Right cardiac atrium (tissue), 5 donors: ENCODE data around the gene TBC1D2B. TPM values are rescaled to one million over a fixed set of nuclear protein-coding genes. Genes with fewer than 3 reads are reported as not detected.

Experiments used
- ATAC-seq, 2 donors: fragments of 200-7000 bp; cut with Tn5 transposase; one replicate each; pipeline versions ENCODE4 v1.8.0 to v1.9.1; 2020; ENCODE audit warnings: moderate library complexity in 2 of 2, mild to moderate bottlenecking in 1 of 2
- DNase-seq, 3 donors: peaks; one replicate each; pipeline ENCODE4 v3.0.0-alpha.2; 2020
- H3K27ac ChIP-seq: one replicate; pipeline ENCODE4 v1.5.1; 2013; ENCODE audit warnings: mild to moderate bottlenecking, low read length, control low read depth, moderate library complexity
- H3K27me3 ChIP-seq: one replicate; pipeline ENCODE4 v1.6.1; 2013; ENCODE audit not compliant: control insufficient read depth, insufficient read depth
- H3K4me1 ChIP-seq: one replicate; pipeline ENCODE4 v1.6.1; 2013; ENCODE audit warnings: low read length; ENCODE audit not compliant: control insufficient read depth, insufficient read depth
- H3K4me3 ChIP-seq: one replicate; pipeline ENCODE4 v1.5.1; 2013; ENCODE audit warnings: low read length, control low read depth
- H3K9me3 ChIP-seq: one replicate; pipeline ENCODE4 v1.6.1; 2013; ENCODE audit warnings: low read length; ENCODE audit not compliant: control insufficient read depth
- WGBS: extraction: QIAGEN DNeasy Blood & Tissue Kit; methylation state at CpG from one replicate; pipeline ENCODE4 v1.1.7; 2013; 5-methylcytosine and 5-hydroxymethylcytosine counted together
- intact Hi-C, 4 donors: fragments of 100-400 bp; cut with DNase I; formaldehyde crosslinking; loops; one replicate each; pipeline versions ENCODE4 v1.11.0 to v1.14.0; 2022 to 2023
- polyA plus RNA-seq: library from polyadenylated mRNA; stranded (reverse); fragments of 200-250 nt; gene quantifications from one replicate; pipeline ENCODE4 v1.2.3, GENCODE V29; 2013
- total RNA-seq, 4 donors: library from RNA; stranded (reverse); fragmentation: NEBNext Ultra II Directional; extraction: Animal tissue kit (Norgen Biotek cat#: 25700); gene quantifications; one replicate each; pipeline ENCODE4 v1.2.1, GENCODE V29; 2021
- donor health status: healthy with polysubstance abuse.
- donor health status: DM: no; HTN: yes; CAD: no.
- donor health status: DM: no; HTN: no; CAD: no.
- donor health status: DM: no; HTN: yes; CAD: no; lungs with severe emphysema.
- donor health status: DM: yes; HTN: yes; CAD: no.

The TBC1D2B gene
- total and polyA plus RNA-seq, 5 donors, result 8.2 to 19.8 (median 15.0) TPM

DNA sequence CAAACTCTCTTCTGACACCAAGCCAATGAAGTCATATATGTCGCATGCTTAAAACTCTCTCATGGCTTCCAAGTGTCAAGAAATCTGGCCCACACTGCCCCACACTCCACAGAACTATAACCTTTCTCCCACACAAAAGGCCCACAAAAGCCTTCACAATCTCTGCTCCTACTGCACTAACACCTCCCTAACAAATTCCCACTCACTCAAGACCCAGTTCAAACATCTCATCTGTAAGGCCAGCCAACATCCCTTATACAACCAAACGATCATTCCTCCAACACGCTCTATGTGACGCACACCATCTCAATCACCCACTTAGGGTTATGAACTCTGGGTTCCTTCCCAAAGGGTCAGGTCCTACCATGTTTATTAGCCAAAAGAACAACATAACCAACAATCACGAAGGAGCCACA lies 13.5 kb downstream of the TBC1D2B start:
- WGBS, result 59% methylated on average over 5 of the region's 5 CpGs
- Histone ChIP-seq H3K4me1 (peaks cover 30% of the 10 kb centered on the region), H3K4me3 (no peak overlapping the region), H3K27ac (peak overlapping the region; percentile 57), H3K27me3 (no peaks in the 10 kb centered on the region), H3K9me3 (no peaks in the 10 kb centered on the region)
- no peak for DNase-seq
- ATAC-seq, result peak in 1 of 2 donors; percentile 6
- intact Hi-C loops, result no loop called here

DNA sequence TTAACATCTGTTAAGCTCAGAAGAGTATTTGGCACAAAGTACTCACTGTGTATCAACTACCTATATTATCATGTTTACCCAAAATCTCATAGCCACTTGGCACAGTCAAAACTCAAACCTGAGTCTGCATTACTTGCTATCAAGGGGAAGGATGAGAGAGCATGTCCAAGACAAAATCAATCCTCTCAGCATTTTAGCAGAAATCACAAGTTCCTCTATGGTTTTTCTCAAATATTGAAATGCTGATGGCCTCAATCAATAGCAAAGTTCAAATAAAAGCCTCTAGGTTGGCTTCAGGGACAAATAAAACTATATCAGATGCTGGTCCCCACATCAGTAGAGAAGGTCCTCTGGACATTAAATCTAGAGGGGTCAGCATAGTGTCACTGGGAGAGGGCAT lies 14.3 kb downstream of the TBC1D2B start:
- intact Hi-C loops, result no loop called here

DNA sequence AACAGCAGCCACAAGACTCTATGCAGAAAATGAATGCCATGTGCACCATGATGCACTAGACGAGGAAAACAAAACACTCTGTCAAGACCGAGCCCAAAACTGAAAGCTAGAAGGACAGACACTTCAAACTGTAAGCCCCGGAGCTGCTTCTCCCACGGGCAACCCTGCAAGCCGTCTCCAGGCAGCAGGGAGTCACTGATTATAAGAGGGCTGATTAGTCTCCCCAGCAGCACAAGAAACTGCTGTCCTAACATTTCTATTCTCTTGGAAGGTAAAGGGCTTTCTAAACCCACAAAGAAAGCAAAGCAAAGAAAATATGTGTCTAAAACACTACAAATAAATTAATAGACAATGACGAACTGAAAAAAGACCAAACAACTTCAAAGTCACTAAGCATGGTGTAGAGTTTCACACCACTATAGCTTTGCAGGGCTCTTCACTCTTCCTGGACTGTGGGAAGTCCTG lies 15.5 kb downstream of the TBC1D2B start:
- Histone ChIP-seq H3K27me3 (no peaks in the 10 kb centered on the region), H3K4me3 (no peak overlapping the region), H3K4me1 (peaks cover 17% of the 10 kb centered on the region), H3K27ac (no peak overlapping the region), H3K9me3 (no peaks in the 10 kb centered on the region)
- intact Hi-C loops, result no loop called here
- ATAC-seq (peak in 1 of 2 donors; percentile 25), DNase-seq (peak in 1 of 3 donors; percentile 63)
- WGBS, result 4% methylated on average over 6 of the region's 6 CpGs

More for the DNA sequence above, 14.3 kb downstream of the TBC1D2B start:
- no peaks in the 10 kb centered on the region for H3K27me3 ChIP-seq
- ATAC-seq (no peak), DNase-seq (no peak)
- no peaks in the 10 kb centered on the region for H3K9me3 ChIP-seq
- no peak overlapping the region for H3K4me3 ChIP-seq
- peaks cover 24% of the 10 kb centered on the region for H3K4me1 ChIP-seq
- H3K27ac ChIP-seq, result peak overlapping the region; percentile 57

DNA sequence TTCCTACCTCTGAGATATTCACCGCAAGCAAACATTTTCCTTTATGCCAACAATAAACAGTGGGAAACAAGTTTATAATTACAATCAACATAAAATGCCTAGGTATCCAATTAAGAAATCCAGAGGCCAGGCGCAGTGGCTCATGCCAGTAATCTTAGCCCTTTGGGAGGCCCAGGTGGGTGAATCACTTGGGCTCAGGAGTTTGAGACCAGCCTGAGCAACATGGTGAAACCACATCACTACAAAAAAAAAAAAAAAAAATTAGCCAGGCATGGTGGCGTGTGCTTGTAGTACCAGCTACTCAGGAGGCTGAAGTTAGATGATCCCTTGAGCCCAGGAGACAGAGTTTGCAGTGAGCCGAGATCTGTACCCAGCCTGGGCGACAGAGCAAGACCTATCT lies 17.3 kb downstream of the TBC1D2B start:
- 97% methylated on average over 5 of the region's 5 CpGs for WGBS
- DNase-seq (no peak), ATAC-seq (no peak)
- Histone ChIP-seq H3K27ac (no peak overlapping the region), H3K4me1 (peaks cover 13% of the 10 kb centered on the region), H3K4me3 (no peak overlapping the region), H3K27me3 (no peaks in the 10 kb centered on the region), H3K9me3 (no peaks in the 10 kb centered on the region)
- intact Hi-C loops, result no loop called here

DNA sequence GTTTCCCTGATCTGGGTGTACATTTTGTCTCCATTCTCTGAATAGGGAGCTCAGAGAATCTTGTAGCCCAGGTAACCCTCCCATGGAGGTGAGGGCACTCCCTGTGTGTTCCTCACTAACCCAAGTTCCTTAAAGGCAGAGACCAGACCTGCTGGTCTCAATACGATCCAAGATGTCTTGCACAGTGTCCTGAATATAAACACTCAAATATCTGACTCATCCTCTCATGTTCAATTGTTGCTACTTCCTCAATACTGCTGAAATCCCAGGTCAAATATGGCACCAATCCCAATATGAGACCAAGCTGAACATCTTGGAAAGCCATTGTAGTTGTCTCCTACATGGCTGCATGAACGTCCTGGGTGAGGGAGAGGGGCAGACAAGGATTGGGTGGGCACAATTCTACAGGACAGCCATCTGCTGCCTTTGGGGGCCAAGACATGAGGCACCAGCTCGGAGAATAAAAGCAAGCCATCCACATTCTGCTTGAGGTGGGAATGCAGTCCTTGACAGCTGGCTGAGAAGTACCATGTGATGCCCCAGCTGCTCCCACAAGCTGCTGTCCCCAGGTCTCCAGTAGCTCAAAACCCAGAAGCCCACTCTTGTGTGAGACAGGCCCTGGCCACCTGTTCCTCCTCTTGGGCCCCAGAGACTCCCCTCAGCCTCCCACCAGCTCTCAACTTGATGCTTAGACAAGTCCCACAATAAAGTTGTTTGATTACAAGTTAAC lies 18.2 kb downstream of the TBC1D2B start:
- no peak for ATAC-seq
- H3K27ac ChIP-seq, result no peak overlapping the region
- no peak overlapping the region for H3K4me3 ChIP-seq
- peaks cover 13% of the 10 kb centered on the region for H3K4me1 ChIP-seq
- no peaks in the 10 kb centered on the region for H3K27me3 ChIP-seq
- H3K9me3 ChIP-seq, result no peaks in the 10 kb centered on the region
- DNase-seq, result no peak
- WGBS, result 74% methylated on average over 3 of the region's 3 CpGs
- intact Hi-C loops, result no loop called here

DNA sequence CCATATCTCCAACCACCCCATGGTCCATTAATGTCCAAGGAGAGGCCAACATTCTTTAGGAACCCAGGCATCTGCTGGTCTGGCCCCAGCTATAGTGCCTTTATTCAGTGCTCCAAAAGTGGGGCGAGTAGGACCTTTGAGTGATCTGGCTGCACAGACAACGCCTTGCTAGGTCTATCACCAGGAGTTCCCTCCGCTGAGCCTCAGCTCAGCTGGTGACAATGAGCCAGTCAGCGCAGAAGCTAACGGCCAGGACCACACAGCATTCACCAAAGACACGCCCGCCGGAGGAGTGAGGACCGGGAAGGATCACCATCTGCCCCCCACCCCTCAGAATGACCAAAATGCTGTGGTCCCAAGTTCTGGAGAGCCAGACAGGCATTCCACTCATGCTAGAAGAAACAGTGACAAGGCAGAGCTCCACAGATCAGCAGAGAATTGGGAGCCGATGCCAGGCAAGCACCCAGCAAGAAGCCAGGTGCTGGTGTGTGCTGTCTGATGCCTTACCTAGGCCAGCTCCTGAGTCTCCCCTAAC lies 19.0 kb downstream of the TBC1D2B start:
- intact Hi-C loops, result no loop called here
- 89% methylated on average over 10 of the region's 10 CpGs for WGBS
- Histone ChIP-seq H3K4me1 (peaks cover 11% of the 10 kb centered on the region), H3K27ac (no peak overlapping the region), H3K27me3 (no peaks in the 10 kb centered on the region), H3K4me3 (no peak overlapping the region), H3K9me3 (no peaks in the 10 kb centered on the region)
- ATAC-seq, result no peak
- DNase-seq, result no peak

DNA sequence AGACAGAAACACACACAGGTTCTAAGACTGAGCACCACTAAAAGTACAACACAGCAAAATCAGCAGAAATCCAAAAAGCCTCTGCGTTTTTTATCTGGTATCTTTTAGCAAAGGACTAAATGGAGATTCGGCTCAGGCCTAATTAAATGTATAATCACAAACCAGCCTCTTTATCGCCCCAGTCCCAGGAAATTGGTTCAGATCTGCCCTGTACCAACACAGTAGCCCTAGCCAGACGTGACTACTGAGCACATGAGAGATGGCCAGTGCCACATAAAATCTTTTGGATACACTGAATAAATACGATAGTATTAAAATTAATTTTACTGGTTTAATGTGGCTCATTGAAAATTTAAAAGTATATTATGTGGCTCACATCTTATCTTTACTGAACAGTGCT lies 19.7 kb downstream of the TBC1D2B start:
- DNase-seq (no peak), ATAC-seq (no peak)
- H3K9me3 ChIP-seq, result no peaks in the 10 kb centered on the region
- WGBS, result 75% methylated on average over 5 of the region's 5 CpGs
- H3K27me3 ChIP-seq, result no peaks in the 10 kb centered on the region
- intact Hi-C loops, result no loop called here
- H3K4me1 ChIP-seq, result peaks cover 9% of the 10 kb centered on the region
- no peak overlapping the region for H3K27ac ChIP-seq
- no peak overlapping the region for H3K4me3 ChIP-seq

DNA sequence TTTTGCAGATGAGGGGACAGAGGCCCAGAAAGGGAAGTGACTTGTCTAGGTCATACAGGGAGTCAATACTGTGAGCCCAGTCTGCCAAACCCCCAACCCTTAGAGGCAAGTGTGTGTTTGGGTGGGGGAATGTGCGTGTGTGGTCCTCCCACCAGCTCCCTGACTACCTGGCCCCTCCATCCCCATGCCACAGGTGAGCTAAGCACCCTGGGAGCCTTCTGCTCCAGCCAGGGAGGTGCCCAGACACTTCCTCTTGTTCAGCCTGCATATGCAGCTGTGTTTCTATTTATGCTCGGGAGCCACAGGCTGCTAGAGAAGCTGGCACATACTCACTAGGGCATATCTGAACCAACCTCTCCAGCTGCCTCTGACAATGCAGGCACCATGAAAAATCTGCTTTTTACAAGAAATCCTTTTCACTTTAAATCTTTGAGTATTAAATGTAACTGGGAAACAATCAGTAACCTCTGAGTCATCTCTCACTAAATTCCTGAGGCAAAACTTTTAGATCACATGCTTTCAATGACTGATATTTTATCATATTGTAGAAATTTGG lies 20.7 kb downstream of the TBC1D2B start:
- Histone ChIP-seq H3K27ac (peak overlapping the region; percentile 22), H3K27me3 (no peaks in the 10 kb centered on the region), H3K4me1 (peaks cover 14% of the 10 kb centered on the region), H3K9me3 (no peaks in the 10 kb centered on the region), H3K4me3 (no peak overlapping the region)
- DNase-seq (no peak), ATAC-seq (peak; percentile 68 to 74)
- intact Hi-C loops, result no loop called here
- 36% methylated on average over 2 of the region's 2 CpGs for WGBS

DNA sequence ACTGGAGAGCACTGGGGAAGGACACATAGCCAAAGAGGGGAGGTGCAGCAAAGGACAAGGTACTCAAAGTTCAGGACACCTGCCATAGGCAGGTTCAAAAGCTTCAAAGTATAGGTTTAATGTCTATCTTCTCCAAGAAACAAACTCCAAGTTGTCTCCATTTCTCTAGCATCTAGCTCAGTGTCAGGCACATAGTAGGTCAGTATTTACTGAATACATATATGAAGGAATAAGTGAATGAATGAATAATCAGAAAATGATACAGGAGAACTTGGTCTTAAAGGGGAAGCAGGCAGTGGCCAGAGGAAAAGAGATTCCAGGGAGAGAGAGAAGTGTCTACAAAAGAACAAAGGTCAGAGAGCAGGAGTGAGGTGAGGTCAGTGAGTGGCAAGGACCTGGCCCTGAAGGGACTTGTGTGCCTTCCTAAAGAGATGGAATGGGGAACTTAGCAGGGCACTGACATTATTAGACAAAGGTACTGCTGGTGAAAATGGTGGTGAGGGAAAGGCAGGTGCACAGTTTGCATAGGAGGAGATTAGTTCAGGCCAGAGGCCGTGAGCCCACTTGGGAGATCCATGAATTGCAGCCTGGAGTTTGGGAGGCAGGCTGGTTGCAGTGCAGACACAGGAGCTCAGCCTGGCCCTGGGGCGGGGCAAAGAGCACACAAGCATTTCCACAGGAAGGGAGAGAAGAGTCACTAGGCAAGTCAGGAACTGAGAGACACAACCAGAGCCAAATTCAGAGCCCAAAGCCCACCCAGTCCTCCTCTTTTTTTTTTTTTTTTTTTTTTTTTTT lies 21.4 kb downstream of the TBC1D2B start:
- ATAC-seq (peak; percentile 69 to 75), DNase-seq (peak in 2 of 3 donors; percentile 69)
- H3K9me3 ChIP-seq, result no peaks in the 10 kb centered on the region
- 36% methylated on average over 2 of the region's 2 CpGs for WGBS
- peak overlapping the region; percentile 22 for H3K27ac ChIP-seq
- H3K4me3 ChIP-seq, result no peak overlapping the region
- intact Hi-C loops, result no loop called here
- H3K4me1 ChIP-seq, result peaks cover 16% of the 10 kb centered on the region
- no peaks in the 10 kb centered on the region for H3K27me3 ChIP-seq

DNA sequence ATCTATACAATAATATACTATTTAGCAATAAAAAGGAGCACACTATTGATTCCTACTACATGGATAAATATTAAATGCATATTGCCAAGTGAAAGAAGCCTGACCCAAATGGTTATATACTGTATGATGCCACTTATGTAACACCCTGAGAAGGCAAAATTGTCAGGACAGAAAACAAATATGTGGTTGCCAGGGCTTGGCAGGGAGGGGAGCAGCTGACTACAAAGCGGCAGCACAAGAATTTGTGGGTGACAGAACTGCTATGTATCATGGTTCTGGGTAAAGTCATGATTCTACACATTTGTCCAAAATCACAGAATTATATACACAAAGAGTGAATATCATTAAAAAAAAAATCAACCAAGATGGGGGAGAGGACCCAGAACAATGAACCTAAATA lies 22.5 kb downstream of the TBC1D2B start:
- DNase-seq (no peak), ATAC-seq (no peak)
- Histone ChIP-seq H3K27ac (no peak overlapping the region), H3K27me3 (no peaks in the 10 kb centered on the region), H3K4me1 (peaks cover 16% of the 10 kb centered on the region), H3K4me3 (no peak overlapping the region), H3K9me3 (no peaks in the 10 kb centered on the region)
- intact Hi-C loops, result no loop called here
- 88% methylated on average over 1 of the region's 1 CpG for WGBS

DNA sequence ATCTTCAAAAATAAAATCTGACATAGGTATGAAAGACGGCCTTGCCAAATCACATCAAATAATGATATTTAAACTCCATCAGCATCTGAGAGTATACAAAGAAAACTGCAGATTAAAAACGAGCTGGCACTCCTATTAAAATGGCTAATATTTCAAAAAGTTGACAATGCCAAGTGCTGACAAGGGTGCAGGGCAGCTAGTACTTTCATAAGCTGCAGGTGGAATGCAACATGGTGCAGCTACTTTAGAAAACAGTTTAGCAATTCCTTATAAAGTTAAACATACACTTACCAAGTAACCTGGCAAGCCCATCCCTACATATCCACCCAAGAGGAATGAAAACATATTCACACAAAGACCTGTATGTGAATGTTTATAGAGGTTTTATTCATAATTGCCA lies 23.0 kb downstream of the TBC1D2B start:
- H3K4me3 ChIP-seq, result no peak overlapping the region
- intact Hi-C loops, result no loop called here
- WGBS, result 89% methylated on average over 2 of the region's 2 CpGs

More for the DNA sequence above, 23.0 kb downstream of the TBC1D2B start:
- Histone ChIP-seq H3K4me1 (peaks cover 13% of the 10 kb centered on the region), H3K9me3 (no peaks in the 10 kb centered on the region), H3K27ac (no peak overlapping the region), H3K27me3 (no peaks in the 10 kb centered on the region)
- DNase-seq (no peak), ATAC-seq (no peak)
